RWPE1 (cell line): ENCODE data around the gene RAB5IF.
A peak's percentile ranks its signal among the peaks of the same experiment; 100 is the strongest.

Experiments used
- CTCF ChIA-PET: fragments of 350-600 bp; sonication (Branson Sonifier 250); formaldehyde crosslinking; extraction: SDS; loops from one replicate; lab custom pipeline; 2021; lab: Yijun Ruan, JAX
- POLR2A ChIA-PET: fragments of 400-600 bp; formaldehyde crosslinking; extraction: SDS; loops from one replicate; lab custom pipeline; 2020; ENCODE audit warnings: antibody characterized with exemption; ENCODE audit not compliant: low non-redundant PET; lab: Yijun Ruan, JAX
- DNase-seq: peaks from one replicate; pipeline ENCODE4 v3.0.0; 2012; ENCODE audit warnings: low spot score
- H3K27ac ChIP-seq: fragments of 450-650 bp; 2 replicates; pipeline ENCODE4 v1.5.1; 2017
- TF ChIP-seq, protein P1 (sequence below): fragments of 450-650 bp; conservative IDR thresholded peaks from 2 replicates; pipeline ENCODE4 v1.5.1; 2017; ENCODE audit warnings: low read depth, mild to moderate bottlenecking

RAB5IF gene

DNA sequence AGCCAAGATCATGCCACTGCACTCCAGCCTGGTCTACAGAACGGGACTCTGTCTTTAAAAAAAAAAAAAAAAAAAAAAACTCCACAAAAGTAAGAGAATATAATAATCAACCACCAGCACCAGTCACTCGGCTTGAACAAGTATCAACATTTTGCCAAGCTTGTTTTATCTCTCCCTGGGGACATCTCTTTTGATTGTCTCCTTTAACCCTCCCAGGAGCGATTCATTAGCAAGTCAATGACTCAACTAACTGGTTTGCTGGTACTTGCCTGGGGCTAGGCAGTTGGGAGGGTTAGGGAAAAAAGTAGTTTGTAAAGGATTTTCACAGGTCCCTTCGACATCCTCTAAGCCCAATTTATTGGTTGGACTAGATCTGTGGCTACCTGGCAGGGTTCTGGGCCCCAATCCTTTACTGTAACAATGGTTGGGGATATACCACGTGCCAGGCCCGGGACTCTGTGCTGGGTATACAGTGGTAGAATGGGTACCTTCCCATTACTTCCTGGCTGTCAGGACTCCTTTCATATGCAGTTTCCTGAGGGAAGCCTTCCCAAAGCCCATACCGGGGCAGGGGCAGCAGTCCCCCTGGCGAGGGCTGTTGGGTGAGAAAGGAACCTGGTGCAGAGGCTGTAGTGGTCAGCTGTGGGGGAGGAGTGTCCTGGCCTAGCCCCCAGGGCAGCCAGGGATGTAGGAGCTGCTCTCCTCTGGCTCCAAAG lies 20.0 kb upstream of the RAB5IF start:
- H3K27ac ChIP-seq, result peak overlapping the region; percentile 82
- POLR2A ChIA-PET, result interaction anchor here (0.6 kb wide), 3 partner anchors 39 to 525 kb away, joined by 3 to 6 read pairs (median 3); no protein-coding TSS in a partner anchor
- TF ChIP-seq, protein P1, sequence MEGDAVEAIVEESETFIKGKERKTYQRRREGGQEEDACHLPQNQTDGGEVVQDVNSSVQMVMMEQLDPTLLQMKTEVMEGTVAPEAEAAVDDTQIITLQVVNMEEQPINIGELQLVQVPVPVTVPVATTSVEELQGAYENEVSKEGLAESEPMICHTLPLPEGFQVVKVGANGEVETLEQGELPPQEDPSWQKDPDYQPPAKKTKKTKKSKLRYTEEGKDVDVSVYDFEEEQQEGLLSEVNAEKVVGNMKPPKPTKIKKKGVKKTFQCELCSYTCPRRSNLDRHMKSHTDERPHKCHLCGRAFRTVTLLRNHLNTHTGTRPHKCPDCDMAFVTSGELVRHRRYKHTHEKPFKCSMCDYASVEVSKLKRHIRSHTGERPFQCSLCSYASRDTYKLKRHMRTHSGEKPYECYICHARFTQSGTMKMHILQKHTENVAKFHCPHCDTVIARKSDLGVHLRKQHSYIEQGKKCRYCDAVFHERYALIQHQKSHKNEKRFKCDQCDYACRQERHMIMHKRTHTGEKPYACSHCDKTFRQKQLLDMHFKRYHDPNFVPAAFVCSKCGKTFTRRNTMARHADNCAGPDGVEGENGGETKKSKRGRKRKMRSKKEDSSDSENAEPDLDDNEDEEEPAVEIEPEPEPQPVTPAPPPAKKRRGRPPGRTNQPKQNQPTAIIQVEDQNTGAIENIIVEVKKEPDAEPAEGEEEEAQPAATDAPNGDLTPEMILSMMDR, result no peak
- CTCF ChIA-PET, result interaction anchor here (0.5 to 1.2 kb wide), 5 partner anchors 15 to 338 kb away, joined by 3 to 17 read pairs (median 4); partner anchors contain the start of gene RAB5IF
- peak; percentile 99 for DNase-seq

DNA sequence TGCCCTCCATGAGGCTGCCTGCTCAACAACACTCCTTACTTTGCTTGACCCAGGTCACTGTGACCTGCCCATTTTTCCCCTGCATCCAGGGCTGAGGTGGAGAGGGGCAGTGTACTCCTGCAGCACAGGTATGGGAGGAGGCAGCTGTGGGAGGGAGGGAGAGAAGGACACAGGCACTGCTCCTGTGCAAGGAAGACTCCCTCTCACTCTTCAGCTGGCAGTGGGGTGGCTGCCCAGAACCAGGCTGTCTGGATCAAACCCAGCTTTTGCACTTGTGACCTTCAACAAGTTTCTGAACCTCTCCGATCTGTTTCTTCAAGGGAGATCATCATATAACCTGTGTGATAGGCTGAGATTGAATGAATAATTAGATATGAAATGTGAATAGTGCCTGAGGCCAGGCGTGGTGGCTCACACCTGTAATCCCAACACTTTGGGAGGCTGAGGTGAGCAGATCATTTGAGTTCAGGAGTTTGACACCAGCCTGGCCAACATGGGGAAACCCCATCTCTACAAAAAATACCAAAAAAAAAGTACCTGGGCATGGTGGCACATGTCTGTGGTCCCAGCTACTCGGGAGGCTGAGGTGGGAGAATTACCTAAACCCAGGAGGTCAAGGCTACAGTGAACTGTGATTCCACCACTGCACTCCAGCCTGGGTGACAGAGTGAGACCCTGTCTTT lies 18.1 kb upstream of the RAB5IF start:
- CTCF ChIA-PET, result interaction anchor here (0.5 to 1.5 kb wide), 6 partner anchors 12 to 299 kb away, joined by 3 to 7 read pairs (median 4); no protein-coding TSS in a partner anchor

DNA sequence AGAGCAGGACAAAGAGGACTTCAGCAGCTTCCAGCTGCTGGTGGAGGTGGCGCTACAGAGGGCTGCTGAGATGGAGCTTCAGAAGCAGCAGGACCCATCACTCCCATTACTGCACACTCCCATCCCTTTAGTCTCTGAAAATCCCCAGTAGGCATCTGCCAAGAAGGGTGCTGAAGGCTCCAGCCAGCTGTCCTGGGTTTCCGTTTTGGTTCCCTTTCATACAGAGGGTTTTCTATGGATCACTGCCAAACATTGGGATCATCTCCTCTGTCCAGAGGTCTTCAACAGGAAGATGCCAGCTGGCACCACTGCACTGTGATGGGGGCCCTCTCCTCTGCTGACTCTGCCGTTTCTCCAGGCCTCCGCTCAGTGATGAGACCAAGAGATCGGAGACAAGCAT lies 14.3 kb upstream of the RAB5IF start:
- peak overlapping the region; percentile 24 for H3K27ac ChIP-seq
- DNase-seq, result no peak
- ChIA-PET CTCF (interaction anchor here (0.6 to 2.7 kb wide), 5 partner anchors 10 to 273 kb away, joined by 3 to 12 read pairs (median 5); partner anchors contain the start of gene RAB5IF), POLR2A (no interaction called here)
- TF ChIP-seq, protein P1, result no peak

More for the DNA sequence above, 18.1 kb upstream of the RAB5IF start:
- no peak for DNase-seq
- POLR2A ChIA-PET, result no interaction called here
- TF ChIP-seq, protein P1, result no peak
- H3K27ac ChIP-seq, result peak overlapping the region; percentile 82

DNA sequence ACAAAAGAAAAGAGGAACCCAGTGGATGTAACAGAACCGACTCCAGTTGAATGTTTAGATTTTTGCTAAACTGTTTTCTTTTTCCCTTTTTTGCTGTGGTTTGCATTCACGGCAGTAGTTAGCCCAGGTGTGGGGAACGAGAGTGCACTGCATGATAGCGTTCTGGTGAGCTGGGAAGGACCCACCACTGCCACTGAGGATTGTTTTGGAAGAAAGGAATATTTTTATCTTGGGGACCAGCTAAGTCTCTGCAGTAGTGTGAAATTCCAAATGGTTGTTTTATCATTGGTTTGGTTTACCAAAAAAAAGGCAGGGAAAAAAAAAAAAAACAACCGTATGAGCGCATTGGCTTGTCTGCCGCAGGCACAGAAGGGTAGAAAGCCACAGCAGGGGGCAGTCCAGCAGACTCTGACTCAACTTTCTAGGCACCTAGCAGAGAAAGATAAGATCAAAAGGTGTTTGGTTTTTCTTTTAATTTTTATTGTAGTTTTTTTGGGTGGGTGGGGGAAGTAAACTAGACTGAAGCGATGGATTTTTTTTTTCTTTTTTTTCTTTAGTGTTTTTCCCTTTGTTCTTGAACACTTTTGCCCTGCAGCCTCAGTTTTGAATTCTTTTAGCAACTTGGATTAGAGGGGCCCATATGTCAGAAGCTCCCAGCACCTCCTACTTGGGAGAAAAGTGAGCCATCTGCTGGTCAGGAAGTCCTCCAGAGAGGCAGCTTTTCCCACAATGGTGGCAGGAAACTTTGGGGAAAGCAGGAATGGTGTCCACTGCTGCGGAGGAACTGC lies 13.5 kb upstream of the RAB5IF start:
- ChIA-PET CTCF (interaction anchor here (0.6 to 2.7 kb wide), 13 partner anchors 8 to 454 kb away, joined by 3 to 12 read pairs (median 4); partner anchors contain the start of gene RAB5IF), POLR2A (no interaction called here)
- no peak for DNase-seq
- peak overlapping the region; percentile 24 for H3K27ac ChIP-seq
- TF ChIP-seq, protein P1, result peak; percentile 81

DNA sequence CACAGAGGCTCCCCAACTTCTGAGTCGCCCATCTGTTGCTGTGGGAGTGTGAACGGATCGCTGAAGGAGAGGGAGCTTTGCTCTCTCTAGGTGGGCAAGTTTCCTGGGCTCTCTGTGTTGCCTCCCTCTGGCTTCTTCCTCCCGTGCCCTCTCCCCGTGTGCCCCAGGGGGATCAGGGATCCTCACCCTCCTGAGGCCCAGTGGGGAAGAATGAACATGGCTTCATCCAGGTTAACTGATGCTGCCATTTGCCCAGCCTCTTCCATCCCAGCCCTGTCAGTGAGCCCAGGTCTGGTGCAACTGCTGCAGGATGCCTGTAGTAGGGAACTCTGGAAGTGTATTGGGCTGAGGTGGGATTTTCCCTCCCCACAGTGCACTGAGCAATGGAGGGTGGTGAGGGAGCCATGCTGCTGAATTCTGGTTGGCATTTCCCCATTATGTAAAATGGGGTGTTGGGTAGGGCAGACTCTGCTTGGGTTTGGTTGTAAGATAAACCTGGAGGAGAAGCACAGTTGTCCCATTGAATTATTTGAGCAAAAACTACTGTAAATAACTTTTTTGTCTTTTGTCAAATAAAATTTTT lies 12.1 kb upstream of the RAB5IF start:
- POLR2A ChIA-PET, result no interaction called here
- CTCF ChIA-PET, result interaction anchor here (0.7 to 2.7 kb wide), 3 partner anchors 12 to 359 kb away, joined by 3 to 12 read pairs (median 5); partner anchors contain the start of gene RAB5IF
- TF ChIP-seq, protein P1, result no peak
- DNase-seq, result no peak
- peak overlapping the region; percentile 15 for H3K27ac ChIP-seq
